Effector memory CD4-positive, alpha-beta T cell (primary cell): ENCODE results near the gene BPIFB2.

ENCODE experiments used
- DNase-seq, 3 donors: peaks; one replicate each; pipeline ENCODE4 v3.0.0-alpha.2; 2020
- H3K27ac ChIP-seq: 2 replicates; pipeline ENCODE4 v1.7.0; 2013; ENCODE audit warnings: mild to moderate bottlenecking, low read length, moderate library complexity; ENCODE audit not compliant: insufficient read depth, poor library complexity, severe bottlenecking
- H3K27me3 ChIP-seq: replicated peaks from 2 replicates; pipeline ENCODE4 v1.7.0; 2013; ENCODE audit warnings: mild to moderate bottlenecking, low read length; ENCODE audit not compliant: insufficient read depth, control insufficient read depth, poor library complexity, severe bottlenecking
- H3K36me3 ChIP-seq: 2 replicates; pipeline ENCODE4 v1.7.0; 2013; ENCODE audit warnings: mild to moderate bottlenecking, low read length, moderate library complexity; ENCODE audit not compliant: control insufficient read depth, insufficient read depth
- H3K4me1 ChIP-seq: 2 replicates; pipeline ENCODE4 v1.7.0; 2013; ENCODE audit warnings: low read length, mild to moderate bottlenecking; ENCODE audit not compliant: control insufficient read depth, insufficient read depth, poor library complexity, severe bottlenecking
- H3K4me3 ChIP-seq: 2 replicates; pipeline ENCODE4 v1.7.0; 2013; ENCODE audit warnings: low read length, low read depth, mild to moderate bottlenecking; ENCODE audit not compliant: insufficient read depth, poor library complexity, severe bottlenecking
- H3K9me3 ChIP-seq: 2 replicates; pipeline ENCODE4 v1.7.0; 2013; ENCODE audit warnings: mild to moderate bottlenecking, low read length, moderate library complexity; ENCODE audit not compliant: control insufficient read depth

BPIFB2 gene

DNA sequence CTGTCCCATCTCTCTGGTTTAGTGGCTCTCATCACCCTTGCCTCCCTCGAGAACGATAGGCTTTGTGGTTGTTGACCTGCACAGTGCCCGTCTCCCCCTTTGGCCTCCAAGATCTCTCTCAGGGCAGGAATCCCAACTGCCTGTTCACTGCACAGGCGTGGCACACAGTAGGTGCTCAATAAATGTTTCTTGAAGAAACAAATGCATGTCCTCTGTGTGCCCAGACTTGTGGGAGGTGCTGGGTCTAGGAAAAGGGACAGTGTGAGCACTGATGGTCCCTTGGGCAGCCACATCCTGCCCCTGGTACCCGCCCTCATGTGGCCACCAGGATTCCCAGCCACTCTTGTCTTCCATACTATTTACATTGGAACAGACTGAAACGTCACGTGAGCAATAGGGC lies 21.4 kb downstream of the BPIFB2 start:
- Histone ChIP-seq H3K4me3 (no peak overlapping the region), H3K27ac (no peak overlapping the region), H3K36me3 (no peaks in the 10 kb centered on the region), H3K4me1 (no peaks in the 10 kb centered on the region), H3K9me3 (no peaks in the 10 kb centered on the region), H3K27me3 (no peaks in the 10 kb centered on the region)
- DNase-seq: no peak

DNA sequence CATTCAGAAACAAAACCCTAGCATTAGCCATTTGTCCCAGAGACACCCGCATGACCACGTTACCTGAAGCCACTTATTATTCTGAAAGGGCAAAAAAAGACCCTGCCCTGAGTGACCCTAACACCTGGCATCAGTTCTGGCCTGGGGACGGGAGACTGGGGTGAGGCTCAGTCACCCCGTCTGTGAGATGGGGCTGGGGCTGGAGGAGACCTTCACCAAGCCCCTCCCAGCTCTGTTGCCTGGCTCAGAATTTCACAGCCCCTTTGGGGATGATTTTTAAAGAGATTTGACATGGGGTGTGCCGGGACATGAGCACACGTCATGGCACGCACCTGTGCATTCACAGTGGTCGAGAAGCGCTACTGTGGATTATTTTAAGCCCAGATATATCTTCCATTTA lies 22.6 kb downstream of the BPIFB2 start:
- H3K27ac ChIP-seq: no peak overlapping the region
- no peak for DNase-seq
- no peaks in the 10 kb centered on the region for H3K4me1 ChIP-seq
- H3K4me3 ChIP-seq: no peak overlapping the region
- H3K9me3 ChIP-seq: no peaks in the 10 kb centered on the region
- H3K27me3 ChIP-seq: no peaks in the 10 kb centered on the region
- no peaks in the 10 kb centered on the region for H3K36me3 ChIP-seq

DNA sequence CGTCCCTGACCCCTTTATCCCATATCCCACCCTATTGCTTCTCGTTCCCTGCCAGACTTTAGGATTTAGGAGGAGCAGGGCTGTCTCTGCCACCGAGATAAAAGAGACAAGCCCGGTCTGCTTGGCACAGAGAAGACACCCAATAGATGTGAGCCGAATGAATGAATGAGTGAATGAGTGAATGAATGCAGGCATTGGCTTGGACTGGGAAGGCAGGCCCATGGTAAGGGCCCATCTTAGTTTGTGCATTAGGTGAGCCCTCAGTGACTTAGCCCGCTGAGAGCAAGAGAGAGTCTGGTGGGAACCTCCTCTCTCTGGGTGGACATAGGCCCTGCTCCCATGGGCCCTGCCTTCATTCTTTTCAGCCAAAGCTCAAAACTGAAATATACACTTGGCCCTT lies 23.1 kb downstream of the BPIFB2 start:
- no peak for DNase-seq
- Histone ChIP-seq H3K27me3 (no peaks in the 10 kb centered on the region), H3K36me3 (no peaks in the 10 kb centered on the region), H3K27ac (no peak overlapping the region), H3K4me1 (no peaks in the 10 kb centered on the region), H3K4me3 (no peak overlapping the region), H3K9me3 (no peaks in the 10 kb centered on the region)

DNA sequence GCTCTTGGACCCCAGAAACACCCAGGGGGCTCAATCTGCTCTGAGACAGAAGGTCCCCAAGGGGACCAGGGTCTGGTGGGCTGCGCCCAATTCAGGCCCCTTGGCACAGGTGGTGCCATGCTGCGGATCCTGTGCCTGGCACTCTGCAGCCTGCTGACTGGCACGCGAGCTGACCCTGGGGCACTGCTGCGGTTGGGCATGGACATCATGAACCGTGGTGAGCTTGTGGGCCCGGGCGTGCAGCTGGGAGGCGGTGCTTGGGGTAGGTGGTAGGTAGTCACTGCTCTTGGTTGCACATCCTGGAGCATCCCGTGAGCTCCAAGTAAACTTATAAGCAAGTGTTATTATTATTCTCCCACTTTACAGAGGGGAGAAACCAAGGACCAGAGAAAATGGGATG lies 24.0 kb downstream of the BPIFB2 start, which contains the start of gene BPIFB6:
Gene BPIFB6, plus strand, starts transcription at position 118 of the 400 bp plus-strand sequence. Its CDS starts 0 bp downstream, at position 118.
- Histone ChIP-seq H3K9me3 (no peaks in the 10 kb centered on the region), H3K4me3 (no peak within 1 kb of the TSS), H3K27me3 (no peaks in the 10 kb centered on the region), H3K27ac (no peak within 1 kb of the TSS), H3K36me3 (no peaks in the 10 kb centered on the region), H3K4me1 (no peaks in the 10 kb centered on the region)
- DNase-seq: no peak

DNA sequence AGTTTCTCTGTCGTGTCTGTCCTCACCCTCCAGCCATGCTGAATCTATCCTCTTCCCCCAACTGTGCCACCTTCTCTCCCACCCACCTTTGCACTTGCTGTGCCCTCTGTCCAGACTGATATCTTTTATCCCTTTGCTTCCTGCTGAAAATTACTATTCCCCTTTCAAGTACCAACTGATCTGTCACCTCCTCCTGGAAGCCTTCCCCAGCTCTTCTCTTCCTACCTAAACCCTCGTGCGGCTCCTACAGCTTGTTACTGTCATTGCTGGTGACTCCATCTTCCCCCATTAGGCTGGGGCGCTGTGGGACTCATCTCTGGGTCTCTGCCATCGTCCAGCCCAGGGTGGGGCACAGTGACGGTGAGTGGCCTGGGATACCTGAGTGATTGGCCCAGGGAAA lies 25.1 kb downstream of the BPIFB2 start:
- Histone ChIP-seq H3K4me3 (no peak overlapping the region), H3K27ac (no peak overlapping the region), H3K4me1 (no peaks in the 10 kb centered on the region), H3K27me3 (no peaks in the 10 kb centered on the region), H3K36me3 (no peaks in the 10 kb centered on the region), H3K9me3 (no peaks in the 10 kb centered on the region)
- DNase-seq: no peak

DNA sequence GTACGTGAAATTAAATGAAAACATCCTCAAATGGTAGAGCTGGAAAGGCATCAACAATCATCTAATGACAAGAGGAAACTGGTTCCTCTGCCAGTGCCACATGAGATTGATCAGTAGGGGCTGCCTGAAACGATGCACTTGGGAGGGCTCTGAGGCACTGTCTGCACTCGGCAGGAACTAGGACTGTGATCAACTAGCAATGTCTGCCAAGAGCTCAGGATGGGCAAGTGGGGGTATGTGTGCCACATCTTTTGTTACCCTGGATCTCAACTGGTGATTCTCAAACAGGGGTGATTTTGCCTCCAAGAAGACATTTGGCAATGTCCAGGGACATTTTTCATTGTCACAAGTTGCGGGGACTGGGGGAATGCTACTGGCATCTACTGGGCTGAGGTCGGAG lies 25.9 kb downstream of the BPIFB2 start:
- no peak for DNase-seq
- Histone ChIP-seq H3K27ac (no peak overlapping the region), H3K27me3 (no peaks in the 10 kb centered on the region), H3K4me3 (no peak overlapping the region), H3K9me3 (no peaks in the 10 kb centered on the region), H3K4me1 (no peaks in the 10 kb centered on the region), H3K36me3 (no peaks in the 10 kb centered on the region)

DNA sequence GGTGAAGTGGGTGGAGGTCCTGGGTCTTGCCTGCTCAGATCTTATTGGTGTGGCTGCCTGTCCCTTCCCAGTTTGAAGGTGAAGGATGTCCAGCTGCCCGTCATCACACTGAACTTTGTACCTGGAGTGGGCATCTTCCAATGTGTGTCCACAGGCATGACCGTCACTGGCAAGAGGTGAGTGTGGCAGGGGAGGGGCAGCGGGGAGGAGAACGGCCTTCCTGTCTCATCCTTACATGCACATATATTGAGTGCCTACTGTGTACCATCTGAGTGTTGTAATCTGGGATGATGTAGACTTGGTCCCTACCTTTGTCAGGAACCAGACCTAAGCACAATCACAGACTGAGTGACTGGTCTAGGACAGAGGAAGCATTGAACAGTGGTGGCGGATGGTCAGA lies 26.6 kb downstream of the BPIFB2 start:
- no peaks in the 10 kb centered on the region for H3K4me1 ChIP-seq
- no peak overlapping the region for H3K27ac ChIP-seq
- H3K9me3 ChIP-seq: no peaks in the 10 kb centered on the region
- H3K36me3 ChIP-seq: no peaks in the 10 kb centered on the region
- H3K27me3 ChIP-seq: no peaks in the 10 kb centered on the region
- H3K4me3 ChIP-seq: no peak overlapping the region
- DNase-seq: no peak

DNA sequence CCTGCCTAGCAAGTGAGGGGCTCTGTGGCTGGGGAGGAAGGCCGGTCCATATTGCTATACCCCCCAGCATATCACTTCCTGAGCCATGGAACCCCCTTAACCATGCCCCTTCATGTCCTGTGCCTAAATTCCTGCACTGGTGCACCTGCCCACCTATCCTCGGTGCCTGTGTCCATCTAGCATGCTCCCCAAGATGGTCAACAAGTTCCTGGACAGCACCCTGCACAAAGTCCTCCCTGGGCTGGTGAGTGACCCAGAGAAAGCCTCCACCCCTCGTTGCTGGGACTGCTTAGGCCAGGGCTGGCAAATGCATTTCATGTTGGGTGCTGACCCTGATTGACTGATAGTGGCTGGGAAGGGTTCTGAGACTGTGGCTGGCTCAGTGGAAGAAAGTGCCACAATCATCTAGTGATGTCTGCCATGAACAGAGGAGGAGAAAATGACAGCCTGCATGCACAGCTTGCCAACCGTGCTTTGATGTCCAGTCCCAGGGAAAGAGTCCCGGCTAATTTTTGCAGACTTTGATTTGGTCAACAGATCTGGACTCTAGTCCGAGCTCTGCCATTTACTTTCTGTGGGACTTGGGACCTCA lies 27.5 kb downstream of the BPIFB2 start:
- H3K36me3 ChIP-seq: no peaks in the 10 kb centered on the region
- DNase-seq: no peak
- no peaks in the 10 kb centered on the region for H3K4me1 ChIP-seq
- H3K4me3 ChIP-seq: no peak overlapping the region
- H3K9me3 ChIP-seq: no peaks in the 10 kb centered on the region
- H3K27ac ChIP-seq: no peak overlapping the region
- no peaks in the 10 kb centered on the region for H3K27me3 ChIP-seq

DNA sequence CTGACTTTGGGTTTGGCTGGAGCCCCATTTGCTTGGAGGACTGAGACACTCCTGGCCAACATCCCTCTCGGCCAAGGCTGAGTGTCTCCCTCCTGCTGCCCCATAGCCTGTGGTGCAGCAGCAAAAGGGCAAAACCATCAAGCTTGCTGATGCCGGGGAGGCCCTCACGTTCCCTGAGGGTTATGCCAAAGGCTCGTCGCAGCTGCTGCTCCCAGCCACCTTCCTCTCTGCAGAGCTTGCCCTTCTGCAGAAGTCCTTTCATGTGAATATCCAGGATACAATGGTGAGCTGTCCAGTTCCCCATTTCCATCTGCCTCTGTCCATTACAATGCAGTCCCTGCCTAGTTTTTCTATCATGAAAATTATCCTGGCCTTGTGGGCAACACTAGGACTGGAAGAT lies 30.0 kb downstream of the BPIFB2 start:
- Histone ChIP-seq H3K27ac (no peak overlapping the region), H3K36me3 (no peaks in the 10 kb centered on the region), H3K27me3 (no peaks in the 10 kb centered on the region), H3K9me3 (no peaks in the 10 kb centered on the region), H3K4me3 (no peak overlapping the region), H3K4me1 (no peaks in the 10 kb centered on the region)
- no peak for DNase-seq

DNA sequence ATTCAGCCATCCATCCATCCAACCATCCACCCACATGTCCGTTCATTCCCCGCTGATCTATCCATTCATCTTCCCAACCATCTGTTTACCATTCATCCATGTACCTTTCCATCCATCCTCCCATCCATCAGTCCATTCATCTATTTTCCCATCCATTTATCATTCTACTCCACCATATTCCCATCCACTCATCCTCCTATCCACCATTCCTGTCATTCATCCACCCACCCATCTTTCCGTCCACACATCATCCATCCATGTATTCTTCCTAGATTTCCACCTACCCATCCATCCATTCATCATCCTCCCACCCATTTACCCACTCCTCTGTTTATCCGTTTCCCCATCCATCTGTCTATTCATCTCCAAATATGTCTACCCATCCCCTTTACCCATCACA lies 30.7 kb downstream of the BPIFB2 start:
- Histone ChIP-seq H3K27me3 (no peaks in the 10 kb centered on the region), H3K4me3 (no peak overlapping the region), H3K4me1 (no peaks in the 10 kb centered on the region), H3K27ac (no peak overlapping the region), H3K9me3 (no peaks in the 10 kb centered on the region), H3K36me3 (no peaks in the 10 kb centered on the region)
- no peak for DNase-seq
